GM12892 (cell line): ENCODE measurements around the gene NACC2.
A peak's percentile ranks its signal among the peaks of the same experiment; 100 is the strongest.
"Not testable (repeated sequence)": the region's sequence is repeated elsewhere in the genome, so short reads cannot be mapped to it uniquely, and the experiment has no call there.

Experiments
- DNase-seq: peaks from one replicate; pipeline ENCODE4 v3.0.0; 2011; ENCODE audit not compliant: insufficient read length
- FAIRE-seq: peaks from 2 replicates; lab custom pipeline; 2011; peaks lifted over from hg19 to GRCh38; lab: Jason Lieb, UNC
- POLR2A ChIP-seq: IDR thresholded peaks from 2 replicates; pipeline ENCODE4 v1.6.1; 2011; ENCODE audit warnings: low read depth, low read length, control low read depth
- POLR2AphosphoS5 ChIP-seq: IDR thresholded peaks from 2 replicates; pipeline ENCODE4 v1.6.1; 2011; ENCODE audit warnings: low read depth, low read length, control low read depth
- TAF1 ChIP-seq: IDR thresholded peaks from 2 replicates; pipeline ENCODE4 v1.6.1; 2011; ENCODE audit warnings: low read depth, mild to moderate bottlenecking, control low read depth, low read length, borderline replicate concordance

NACC2 gene

GRCh38 chr9:136048560-136049411 is 46.3 kb downstream of the NACC2 start:
- FAIRE-seq (no peak), DNase-seq (peak; percentile 24)
- no peak for TF ChIP-seq TAF1
- TF ChIP-seq POLR2AphosphoS5, result no peak
- no peak for TF ChIP-seq POLR2A

DNA sequence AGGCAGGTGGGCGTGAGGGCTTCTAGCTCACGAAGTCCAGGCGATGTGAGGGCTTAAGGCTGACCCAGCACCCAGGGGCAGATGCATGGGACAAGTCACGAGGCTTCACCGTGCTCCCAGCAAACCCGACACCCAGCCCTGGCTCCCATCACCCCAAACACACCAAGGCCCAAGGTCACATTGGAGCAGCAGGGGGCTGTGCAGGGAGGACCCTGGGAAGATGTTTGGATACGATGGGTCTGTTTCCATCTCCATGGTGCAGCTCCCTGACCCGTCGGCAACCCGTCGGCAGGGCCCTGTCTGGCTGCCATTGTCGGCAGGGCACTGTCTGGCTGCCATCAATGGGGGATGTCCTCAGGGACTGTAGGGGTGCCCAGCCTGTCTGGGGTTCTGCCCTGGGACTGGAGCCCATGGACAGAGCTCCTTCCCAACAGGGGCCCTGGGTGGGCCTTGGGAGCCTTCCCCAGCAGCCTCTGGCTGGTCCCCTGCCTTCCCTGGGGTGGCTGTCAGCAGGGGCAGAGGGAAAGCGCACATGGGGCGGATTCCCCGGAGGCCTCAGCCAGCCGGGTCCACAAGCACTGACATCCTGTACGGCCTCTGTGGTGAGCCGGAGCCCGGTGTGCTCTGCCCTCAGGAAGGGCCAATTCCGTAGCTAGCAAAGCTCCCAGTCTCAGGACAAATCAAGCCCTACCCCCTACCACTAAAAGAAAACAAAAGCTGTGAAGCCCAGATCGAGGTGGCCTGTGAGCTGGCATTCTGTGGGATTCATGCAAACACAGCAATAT is 47.1 kb downstream of the NACC2 start:
- no peak for FAIRE-seq

GRCh38 chr9:136047076-136047774 is 47.9 kb downstream of the NACC2 start:
- FAIRE-seq, result no peak
- peak; percentile 8 for DNase-seq
- no peak for TF ChIP-seq POLR2AphosphoS5
- no peak for TF ChIP-seq POLR2A
- TF ChIP-seq TAF1, result no peak

More for the DNA sequence above, 47.1 kb downstream of the NACC2 start:
- DNase-seq, result peak; percentile 16
- TF ChIP-seq POLR2AphosphoS5 (no peak), POLR2A (no peak), TAF1 (no peak)

- no peak for FAIRE-seq
- TF ChIP-seq TAF1 (no peak), POLR2A (no peak), POLR2AphosphoS5 (no peak)
- DNase-seq, result peak; percentile 5
Measured at GRCh38 chr9:136046554-136046920, 48.6 kb downstream of the NACC2 start.

- no peak for FAIRE-seq
Measured at GRCh38 chr9:136045595-136046553, 49.2 kb downstream of the NACC2 start.

DNA sequence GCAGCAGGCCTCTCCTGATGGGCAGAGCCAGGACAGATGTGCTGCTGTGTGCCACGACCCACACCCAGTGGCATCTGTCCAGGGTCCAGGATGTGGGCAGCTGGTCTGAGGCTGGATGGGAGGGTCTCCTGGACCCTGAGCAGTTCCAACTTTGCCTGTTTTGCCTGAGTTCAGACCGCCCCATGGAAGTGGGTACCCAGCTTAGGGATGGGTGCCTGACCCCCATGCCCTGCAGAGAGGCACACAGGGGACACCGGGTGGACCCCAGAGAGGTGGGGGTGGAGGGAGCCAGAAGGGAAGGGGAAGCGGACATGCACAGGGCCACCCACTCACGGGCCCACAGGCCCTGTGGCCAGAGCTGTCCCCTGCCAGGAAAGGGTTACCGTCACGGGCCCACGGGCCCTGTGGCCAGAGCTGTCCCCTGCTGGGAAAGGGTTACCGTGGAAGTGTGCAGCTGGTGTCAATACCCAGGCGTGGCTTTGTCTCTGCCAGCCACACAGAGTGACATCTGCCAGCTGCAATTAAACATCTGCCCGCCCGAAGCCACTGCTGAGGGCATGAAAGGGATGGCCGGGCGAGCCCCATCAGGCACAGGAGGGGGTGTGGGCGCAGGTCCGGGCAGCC is 50.0 kb downstream of the NACC2 start:
- no peak for FAIRE-seq
- DNase-seq, result no peak
- TF ChIP-seq TAF1, result no peak
- TF ChIP-seq POLR2A, result no peak
- no peak for TF ChIP-seq POLR2AphosphoS5

More at GRCh38 chr9:136045595-136046553, 49.2 kb downstream of the NACC2 start:
- no peak for TF ChIP-seq POLR2A
- TF ChIP-seq TAF1, result no peak
- TF ChIP-seq POLR2AphosphoS5, result no peak
- peak; percentile 8 for DNase-seq

DNA sequence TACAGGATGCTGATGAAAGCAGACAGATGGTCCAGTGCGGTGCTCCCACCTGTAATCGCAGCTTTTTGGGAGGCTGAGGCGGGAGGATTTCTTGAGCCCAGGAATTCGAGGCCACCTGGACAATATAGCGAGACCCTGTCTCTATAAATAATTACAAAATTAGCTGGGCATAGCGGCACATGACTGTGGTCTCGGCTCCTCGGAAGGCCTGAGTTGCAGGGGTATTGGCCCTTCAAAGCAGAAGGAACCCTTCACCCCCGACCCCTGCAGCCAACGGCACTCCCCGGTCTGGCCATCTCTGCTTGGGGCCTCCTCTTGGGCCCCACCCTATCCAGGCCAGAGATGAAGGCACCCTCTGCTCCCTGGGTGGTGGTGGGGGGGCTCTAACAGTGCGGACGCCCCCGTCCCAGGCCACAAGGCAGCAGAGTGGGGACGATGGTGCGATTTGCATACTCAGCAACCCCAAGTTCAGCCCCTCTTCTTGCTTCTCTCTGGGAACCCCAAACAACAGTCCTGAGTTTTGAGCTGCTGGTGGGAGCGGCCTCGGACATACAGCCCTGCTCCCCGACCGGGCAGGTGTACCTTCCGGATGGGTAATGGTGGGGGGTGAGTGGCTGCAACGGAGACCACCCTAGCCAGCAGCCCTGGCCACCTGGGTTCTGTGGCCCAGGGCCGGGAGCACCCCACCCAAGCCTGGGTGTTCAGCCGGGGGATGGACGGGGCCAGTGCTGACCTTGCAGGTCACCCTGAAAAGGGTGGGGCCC is 50.7 kb downstream of the NACC2 start:
- TF ChIP-seq POLR2A, result no peak
- TF ChIP-seq TAF1, result no peak
- no peak for TF ChIP-seq POLR2AphosphoS5
- FAIRE-seq, result no peak
- peak; percentile 12 for DNase-seq

- FAIRE-seq (no peak), DNase-seq (no peak)
- TF ChIP-seq POLR2AphosphoS5 (no peak), POLR2A (no peak), TAF1 (no peak)
Measured at GRCh38 chr9:136043441-136043991, 51.6 kb downstream of the NACC2 start.

GRCh38 chr9:136042541-136042940 is 52.5 kb downstream of the NACC2 start:
- TF ChIP-seq POLR2AphosphoS5 (no peak), POLR2A (no peak), TAF1 (no peak)
- FAIRE-seq (no peak), DNase-seq (no peak)

GRCh38 chr9:136040848-136041247 is 54.2 kb downstream of the NACC2 start:
- FAIRE-seq, DNase-seq: not testable (repeated sequence)
